HAP-1 (cell line): ENCODE measurements around the gene ARHGAP33.
A peak's percentile ranks its signal among the peaks of the same experiment; 100 is the strongest.

Experiments
- DNase-seq, 2 experiments: peaks; one replicate each; pipeline ENCODE4 v3.0.0-alpha.2; 2016 to 2020; ENCODE audit warnings: low spot score in 2 of 2
- H3K27me3 ChIP-seq: fragments of 250-450 bp; sonication (Bioruptor Pico); 2 replicates; pipeline ENCODE4 v1.5.1; 2020; ENCODE audit warnings: low read depth, mild to moderate bottlenecking, moderate library complexity
- H3K36me3 ChIP-seq: fragments of 250-450 bp; sonication (Bioruptor Pico); replicated peaks from 2 replicates; pipeline ENCODE4 v1.5.1; 2020; ENCODE audit warnings: mild to moderate bottlenecking
- H3K4me1 ChIP-seq: fragments of 250-450 bp; sonication (Bioruptor Pico); 2 replicates; pipeline ENCODE4 v1.5.1; 2020; ENCODE audit warnings: mild to moderate bottlenecking
- H3K4me3 ChIP-seq: fragments of 250-450 bp; sonication (Bioruptor Pico); 2 replicates; pipeline ENCODE4 v1.5.1; 2020; ENCODE audit warnings: mild to moderate bottlenecking, moderate library complexity
- H3K9me3 ChIP-seq: fragments of 250-450 bp; sonication (Bioruptor Pico); 2 replicates; pipeline ENCODE4 v1.5.1; 2020; ENCODE audit warnings: mild to moderate bottlenecking, moderate library complexity
- in situ Hi-C: fragments of 300-500 bp; cut with MboI; formaldehyde crosslinking; loops from 3 replicates; pipeline ENCODE4 v1.14.3; 2020; ENCODE audit warnings: low sequenced_read_pairs, inconsistent platforms, mixed read lengths

The ARHGAP33 gene, protein sequence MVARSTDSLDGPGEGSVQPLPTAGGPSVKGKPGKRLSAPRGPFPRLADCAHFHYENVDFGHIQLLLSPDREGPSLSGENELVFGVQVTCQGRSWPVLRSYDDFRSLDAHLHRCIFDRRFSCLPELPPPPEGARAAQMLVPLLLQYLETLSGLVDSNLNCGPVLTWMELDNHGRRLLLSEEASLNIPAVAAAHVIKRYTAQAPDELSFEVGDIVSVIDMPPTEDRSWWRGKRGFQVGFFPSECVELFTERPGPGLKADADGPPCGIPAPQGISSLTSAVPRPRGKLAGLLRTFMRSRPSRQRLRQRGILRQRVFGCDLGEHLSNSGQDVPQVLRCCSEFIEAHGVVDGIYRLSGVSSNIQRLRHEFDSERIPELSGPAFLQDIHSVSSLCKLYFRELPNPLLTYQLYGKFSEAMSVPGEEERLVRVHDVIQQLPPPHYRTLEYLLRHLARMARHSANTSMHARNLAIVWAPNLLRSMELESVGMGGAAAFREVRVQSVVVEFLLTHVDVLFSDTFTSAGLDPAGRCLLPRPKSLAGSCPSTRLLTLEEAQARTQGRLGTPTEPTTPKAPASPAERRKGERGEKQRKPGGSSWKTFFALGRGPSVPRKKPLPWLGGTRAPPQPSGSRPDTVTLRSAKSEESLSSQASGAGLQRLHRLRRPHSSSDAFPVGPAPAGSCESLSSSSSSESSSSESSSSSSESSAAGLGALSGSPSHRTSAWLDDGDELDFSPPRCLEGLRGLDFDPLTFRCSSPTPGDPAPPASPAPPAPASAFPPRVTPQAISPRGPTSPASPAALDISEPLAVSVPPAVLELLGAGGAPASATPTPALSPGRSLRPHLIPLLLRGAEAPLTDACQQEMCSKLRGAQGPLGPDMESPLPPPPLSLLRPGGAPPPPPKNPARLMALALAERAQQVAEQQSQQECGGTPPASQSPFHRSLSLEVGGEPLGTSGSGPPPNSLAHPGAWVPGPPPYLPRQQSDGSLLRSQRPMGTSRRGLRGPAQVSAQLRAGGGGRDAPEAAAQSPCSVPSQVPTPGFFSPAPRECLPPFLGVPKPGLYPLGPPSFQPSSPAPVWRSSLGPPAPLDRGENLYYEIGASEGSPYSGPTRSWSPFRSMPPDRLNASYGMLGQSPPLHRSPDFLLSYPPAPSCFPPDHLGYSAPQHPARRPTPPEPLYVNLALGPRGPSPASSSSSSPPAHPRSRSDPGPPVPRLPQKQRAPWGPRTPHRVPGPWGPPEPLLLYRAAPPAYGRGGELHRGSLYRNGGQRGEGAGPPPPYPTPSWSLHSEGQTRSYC

DNA sequence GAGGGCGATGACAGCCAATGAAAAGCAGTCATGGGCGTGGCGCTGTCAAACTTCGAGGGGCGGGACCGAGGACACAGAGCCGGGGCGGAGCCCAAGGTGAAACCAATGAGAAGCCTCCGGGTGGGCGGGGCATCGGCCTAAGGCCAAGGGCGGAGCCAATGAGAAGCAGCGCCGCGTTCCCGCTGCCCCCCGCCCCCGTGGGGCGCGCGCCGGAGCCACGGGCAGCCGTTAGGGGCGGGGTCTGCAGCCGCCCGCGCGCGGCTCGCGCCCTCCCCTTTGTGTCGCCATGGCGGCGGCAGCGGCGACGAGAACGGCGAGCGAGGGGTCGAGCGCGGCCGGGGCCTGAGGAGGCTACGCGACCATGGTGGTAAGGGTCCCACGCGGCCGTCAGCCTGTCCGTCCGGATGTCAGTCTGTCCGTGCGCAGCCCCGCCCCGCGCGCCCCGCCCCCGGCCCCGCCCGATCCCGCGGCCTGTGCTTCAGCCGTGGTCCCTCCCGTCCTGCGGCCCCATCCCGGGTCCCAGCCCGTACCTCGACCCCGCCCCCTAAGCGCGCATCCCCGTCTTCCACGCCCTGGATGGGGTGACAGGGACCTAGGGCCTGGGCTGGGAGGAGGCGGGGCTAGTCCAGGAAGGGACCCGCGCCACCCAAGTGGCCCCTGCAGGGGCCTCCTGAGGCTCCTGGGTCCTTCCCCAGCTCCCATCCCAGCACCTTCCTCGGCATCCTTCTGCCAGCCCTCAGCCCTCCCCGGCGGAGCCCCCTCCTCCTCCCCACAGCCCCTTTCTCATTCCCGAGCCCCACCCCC, at the start of gene ARHGAP33:
Gene ARHGAP33, plus strand, starts transcription at position 267 of the 804 bp plus-strand sequence. Its CDS starts 95 bp downstream, at position 362.
- peak within 1 kb of the TSS; percentile 51 for H3K4me3 ChIP-seq
- in situ Hi-C loops: no loop called here
- peaks cover 9% of the 10 kb centered on the region; the same call in 1 of the 2 replicates for H3K4me1 ChIP-seq
- no peaks in the 10 kb centered on the region for H3K36me3 ChIP-seq
- H3K9me3 ChIP-seq: no peaks in the 10 kb centered on the region
- peak; percentile 97 to 100 for DNase-seq
- H3K27me3 ChIP-seq: no peaks in the 10 kb centered on the region

DNA sequence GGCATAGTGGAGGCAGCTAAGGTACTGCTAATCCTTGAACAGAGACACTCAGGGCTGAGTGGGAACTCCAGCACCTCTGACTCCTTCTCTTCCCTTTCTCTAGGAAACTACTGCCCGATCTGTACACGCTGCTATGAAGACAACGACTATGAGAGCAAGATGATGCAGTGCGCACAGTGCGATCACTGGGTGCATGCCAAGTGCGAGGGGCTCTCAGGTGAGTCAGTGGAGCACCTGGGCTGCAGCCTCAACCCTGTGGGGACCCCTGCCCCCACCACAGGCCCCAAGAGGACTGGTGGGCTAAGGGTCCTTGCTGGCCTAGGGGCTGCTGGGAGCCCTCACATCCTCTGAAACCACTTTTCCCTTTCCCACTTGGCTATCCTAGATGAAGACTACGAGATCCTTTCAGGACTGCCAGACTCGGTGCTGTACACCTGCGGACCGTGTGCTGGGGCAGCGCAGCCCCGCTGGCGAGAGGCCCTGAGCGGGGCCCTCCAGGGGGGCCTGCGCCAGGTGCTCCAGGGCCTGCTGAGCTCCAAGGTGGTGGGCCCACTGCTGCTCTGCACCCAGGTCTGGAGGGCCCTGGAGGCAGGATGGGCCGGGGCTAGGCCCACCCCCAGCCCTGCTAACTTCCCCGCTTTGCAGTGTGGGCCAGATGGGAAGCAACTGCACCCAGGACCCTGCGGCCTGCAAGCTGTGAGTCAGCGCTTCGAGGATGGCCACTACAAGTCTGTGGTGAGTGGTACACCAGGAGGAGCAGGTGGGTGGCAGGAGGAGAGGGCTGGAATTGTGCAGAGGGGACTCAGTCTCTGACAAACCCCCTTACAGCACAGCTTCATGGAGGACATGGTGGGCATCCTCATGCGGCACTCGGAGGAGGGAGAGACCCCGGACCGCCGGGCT, 48.1 kb upstream of the ARHGAP33 start:
- DNase-seq: no peak
- Histone ChIP-seq H3K27me3 (no peaks in the 10 kb centered on the region), H3K9me3 (no peaks in the 10 kb centered on the region), H3K4me1 (no peaks in the 10 kb centered on the region), H3K4me3 (no peak overlapping the region), H3K36me3 (peaks cover 99% of the 10 kb centered on the region)
- in situ Hi-C loops: no loop called here

DNA sequence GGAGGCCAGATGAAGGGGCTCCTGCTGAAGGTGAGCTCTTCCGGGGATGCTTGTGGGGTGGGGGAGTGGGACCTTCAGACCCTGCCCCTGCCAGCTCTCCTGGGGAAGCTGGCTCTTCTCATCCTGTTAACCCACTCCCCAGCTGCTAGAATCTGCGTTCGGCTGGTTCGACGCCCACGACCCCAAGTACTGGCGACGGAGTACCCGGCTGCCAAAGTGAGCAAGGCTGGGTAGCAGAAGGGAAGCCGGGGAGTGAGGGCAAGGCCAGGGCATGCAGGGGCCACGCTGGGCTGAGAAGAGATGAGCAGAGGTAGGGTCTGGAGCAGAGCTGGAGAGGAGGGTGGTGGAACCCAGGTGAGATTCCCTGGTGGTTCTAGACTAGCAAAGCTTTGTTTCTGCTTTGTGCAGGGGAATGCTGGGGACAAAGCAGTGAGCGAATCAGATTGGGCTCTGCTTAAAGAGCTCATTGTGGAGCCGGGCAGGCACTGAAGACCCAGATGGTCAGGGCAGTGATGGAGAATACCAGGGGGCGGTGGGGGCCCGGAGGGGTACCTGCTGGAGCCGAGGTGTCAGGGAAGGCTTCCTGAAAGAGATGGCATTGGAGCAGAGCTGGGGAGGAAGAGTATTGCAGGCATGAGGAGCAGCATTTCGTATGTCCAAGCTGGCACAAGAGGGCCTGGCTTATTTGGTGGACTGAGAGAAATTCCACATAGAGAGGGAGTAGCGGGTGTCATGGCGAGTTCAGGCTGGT, 47.2 kb upstream of the ARHGAP33 start:
- DNase-seq: no peak
- Histone ChIP-seq H3K4me3 (no peak overlapping the region), H3K4me1 (no peaks in the 10 kb centered on the region), H3K27me3 (no peaks in the 10 kb centered on the region), H3K9me3 (no peaks in the 10 kb centered on the region), H3K36me3 (peaks cover 97% of the 10 kb centered on the region)
- in situ Hi-C loops: no loop called here

DNA sequence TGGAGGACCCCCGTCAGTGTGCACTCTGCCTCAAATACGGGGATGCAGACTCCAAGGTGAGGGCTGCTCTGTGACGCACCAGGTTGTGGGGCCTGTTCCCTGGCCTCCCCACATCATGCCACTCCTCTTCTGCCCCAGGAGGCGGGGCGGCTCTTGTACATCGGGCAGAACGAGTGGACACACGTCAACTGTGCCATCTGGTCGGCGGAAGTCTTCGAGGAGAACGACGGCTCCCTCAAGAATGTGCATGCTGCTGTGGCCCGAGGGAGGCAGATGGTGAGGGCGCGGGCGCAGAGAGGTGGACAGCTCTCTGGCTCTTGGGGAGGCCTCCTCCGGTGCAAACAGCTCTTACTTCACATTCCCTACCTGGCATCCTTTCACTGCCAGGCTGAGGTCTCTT, 46.3 kb upstream of the ARHGAP33 start:
- Histone ChIP-seq H3K4me1 (no peaks in the 10 kb centered on the region), H3K9me3 (no peaks in the 10 kb centered on the region), H3K27me3 (no peaks in the 10 kb centered on the region), H3K36me3 (peaks cover 96% of the 10 kb centered on the region), H3K4me3 (no peak overlapping the region)
- DNase-seq: no peak
- in situ Hi-C loops: no loop called here

DNA sequence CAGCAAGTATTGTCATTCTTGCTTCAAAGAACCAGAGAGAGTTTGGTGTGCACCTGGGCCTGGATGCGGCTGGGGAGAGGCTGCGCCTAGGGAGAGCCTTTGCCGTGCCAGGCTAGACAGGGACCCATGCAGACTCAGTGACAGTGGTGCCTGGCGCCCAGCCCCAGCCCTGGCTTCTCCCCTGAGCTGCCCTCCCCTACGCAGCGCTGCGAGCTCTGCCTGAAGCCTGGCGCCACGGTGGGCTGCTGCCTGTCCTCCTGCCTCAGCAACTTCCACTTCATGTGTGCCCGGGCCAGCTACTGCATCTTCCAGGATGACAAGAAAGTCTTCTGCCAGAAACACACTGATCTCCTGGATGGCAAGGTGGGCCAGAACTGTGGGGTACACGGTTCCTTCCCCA, 45.6 kb upstream of the ARHGAP33 start:
- H3K36me3 ChIP-seq: peaks cover 96% of the 10 kb centered on the region
- in situ Hi-C loops: no loop called here

DNA sequence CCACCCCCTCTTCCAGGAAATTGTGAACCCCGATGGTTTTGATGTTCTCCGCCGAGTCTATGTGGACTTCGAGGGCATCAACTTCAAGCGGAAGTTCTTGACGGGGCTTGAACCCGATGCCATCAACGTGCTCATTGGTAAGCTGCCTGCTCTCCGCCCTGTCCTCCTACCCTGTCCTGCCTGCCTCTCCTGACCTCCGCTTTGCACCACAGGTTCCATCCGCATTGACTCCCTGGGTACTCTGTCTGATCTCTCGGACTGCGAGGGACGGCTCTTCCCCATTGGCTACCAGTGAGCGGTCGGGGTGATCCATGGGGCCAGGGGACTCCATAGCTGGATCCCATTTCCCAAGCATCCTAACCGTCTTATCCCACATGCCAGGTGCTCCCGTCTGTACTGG, 45.0 kb upstream of the ARHGAP33 start:
- Histone ChIP-seq H3K36me3 (peaks cover 95% of the 10 kb centered on the region), H3K9me3 (no peaks in the 10 kb centered on the region), H3K27me3 (no peaks in the 10 kb centered on the region), H3K4me1 (no peaks in the 10 kb centered on the region), H3K4me3 (no peak overlapping the region)
- no peak for DNase-seq
- in situ Hi-C loops: no loop called here

More for the DNA sequence above, 45.6 kb upstream of the ARHGAP33 start:
- Histone ChIP-seq H3K27me3 (no peaks in the 10 kb centered on the region), H3K4me1 (no peaks in the 10 kb centered on the region), H3K4me3 (no peak overlapping the region), H3K9me3 (no peaks in the 10 kb centered on the region)
- no peak for DNase-seq

DNA sequence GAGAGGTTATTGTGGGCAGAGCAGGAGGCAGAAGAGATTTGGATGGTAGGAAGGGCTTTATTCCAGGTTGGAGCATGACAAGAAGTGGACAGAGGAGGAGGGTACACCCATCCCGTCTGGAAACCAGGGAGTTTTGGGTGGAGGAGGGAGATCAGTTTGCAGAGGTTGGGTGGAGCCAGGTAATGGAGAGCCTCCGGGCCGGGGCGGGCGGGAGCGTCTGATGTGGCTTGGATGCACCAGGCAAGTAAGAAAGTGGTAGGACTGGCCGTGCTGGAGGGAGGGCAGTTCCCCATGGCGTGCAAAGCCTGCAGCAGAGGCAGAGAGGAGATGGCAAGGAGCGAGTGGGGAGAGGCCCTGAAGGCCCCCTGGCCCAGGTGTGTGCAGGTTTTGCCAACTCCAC, 44.0 kb upstream of the ARHGAP33 start:
- H3K4me3 ChIP-seq: no peak overlapping the region
- no peaks in the 10 kb centered on the region for H3K4me1 ChIP-seq
- no peak for DNase-seq
- in situ Hi-C loops: no loop called here
- H3K27me3 ChIP-seq: no peaks in the 10 kb centered on the region
- no peaks in the 10 kb centered on the region for H3K9me3 ChIP-seq
- H3K36me3 ChIP-seq: peaks cover 95% of the 10 kb centered on the region

DNA sequence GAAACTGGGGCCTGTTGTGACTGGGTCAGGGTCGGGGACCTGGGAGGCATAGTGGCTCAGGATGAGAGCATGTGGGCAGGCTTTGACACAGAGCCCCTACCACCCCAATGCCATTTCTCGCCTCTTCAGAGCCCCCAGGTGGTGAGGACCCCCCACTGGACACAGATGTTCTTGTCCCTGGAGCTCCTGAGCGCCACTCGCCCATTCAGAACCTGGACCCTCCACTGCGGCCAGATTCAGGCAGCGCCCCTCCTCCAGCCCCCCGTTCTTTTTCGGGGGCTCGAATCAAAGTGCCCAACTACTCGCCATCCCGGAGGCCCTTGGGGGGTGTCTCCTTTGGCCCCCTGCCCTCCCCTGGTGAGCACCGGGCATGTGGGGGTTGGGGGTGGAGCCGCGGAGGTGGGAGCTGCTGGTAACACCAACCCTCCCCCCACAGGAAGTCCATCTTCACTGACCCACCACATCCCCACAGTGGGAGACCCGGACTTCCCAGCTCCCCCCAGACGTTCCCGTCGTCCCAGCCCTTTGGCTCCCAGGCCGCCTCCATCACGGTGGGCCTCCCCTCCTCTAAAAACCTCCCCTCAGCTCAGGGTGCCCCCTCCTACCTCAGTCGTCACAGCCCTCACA, 43.5 kb upstream of the ARHGAP33 start:
- Histone ChIP-seq H3K4me3 (no peak overlapping the region), H3K36me3 (peaks cover 95% of the 10 kb centered on the region)
- in situ Hi-C loops: no loop called here

DNA sequence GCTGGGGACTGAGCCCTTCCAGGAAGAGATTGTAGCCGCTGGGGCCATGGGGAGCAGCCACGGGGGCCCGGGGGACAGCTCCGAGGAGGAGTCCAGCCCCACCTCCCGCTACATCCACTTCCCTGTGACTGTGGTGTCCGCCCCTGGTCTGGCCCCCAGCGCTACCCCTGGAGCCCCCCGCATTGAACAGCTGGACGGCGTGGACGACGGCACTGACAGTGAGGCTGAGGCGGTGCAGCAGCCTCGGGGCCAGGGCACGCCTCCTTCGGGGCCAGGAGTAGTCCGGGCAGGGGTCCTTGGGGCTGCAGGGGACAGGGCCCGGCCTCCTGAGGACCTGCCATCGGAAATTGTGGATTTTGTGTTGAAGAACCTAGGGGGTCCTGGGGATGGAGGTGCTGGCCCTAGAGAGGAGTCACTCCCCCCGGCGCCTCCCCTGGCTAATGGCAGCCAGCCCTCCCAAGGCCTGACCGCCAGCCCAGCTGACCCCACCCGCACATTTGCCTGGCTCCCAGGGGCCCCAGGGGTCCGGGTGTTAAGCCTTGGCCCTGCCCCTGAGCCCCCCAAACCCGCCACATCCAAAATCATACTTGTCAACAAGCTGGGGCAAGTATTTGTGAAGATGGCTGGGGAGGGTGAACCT, 42.7 kb upstream of the ARHGAP33 start:
- no peak for DNase-seq
- Histone ChIP-seq H3K4me1 (no peaks in the 10 kb centered on the region), H3K9me3 (no peaks in the 10 kb centered on the region), H3K4me3 (no peak overlapping the region), H3K36me3 (peaks cover 95% of the 10 kb centered on the region), H3K27me3 (no peaks in the 10 kb centered on the region)
- in situ Hi-C loops: no loop called here

More for the DNA sequence above, 43.5 kb upstream of the ARHGAP33 start:
- Histone ChIP-seq H3K9me3 (no peaks in the 10 kb centered on the region), H3K4me1 (no peaks in the 10 kb centered on the region), H3K27me3 (no peaks in the 10 kb centered on the region)
- DNase-seq: no peak

DNA sequence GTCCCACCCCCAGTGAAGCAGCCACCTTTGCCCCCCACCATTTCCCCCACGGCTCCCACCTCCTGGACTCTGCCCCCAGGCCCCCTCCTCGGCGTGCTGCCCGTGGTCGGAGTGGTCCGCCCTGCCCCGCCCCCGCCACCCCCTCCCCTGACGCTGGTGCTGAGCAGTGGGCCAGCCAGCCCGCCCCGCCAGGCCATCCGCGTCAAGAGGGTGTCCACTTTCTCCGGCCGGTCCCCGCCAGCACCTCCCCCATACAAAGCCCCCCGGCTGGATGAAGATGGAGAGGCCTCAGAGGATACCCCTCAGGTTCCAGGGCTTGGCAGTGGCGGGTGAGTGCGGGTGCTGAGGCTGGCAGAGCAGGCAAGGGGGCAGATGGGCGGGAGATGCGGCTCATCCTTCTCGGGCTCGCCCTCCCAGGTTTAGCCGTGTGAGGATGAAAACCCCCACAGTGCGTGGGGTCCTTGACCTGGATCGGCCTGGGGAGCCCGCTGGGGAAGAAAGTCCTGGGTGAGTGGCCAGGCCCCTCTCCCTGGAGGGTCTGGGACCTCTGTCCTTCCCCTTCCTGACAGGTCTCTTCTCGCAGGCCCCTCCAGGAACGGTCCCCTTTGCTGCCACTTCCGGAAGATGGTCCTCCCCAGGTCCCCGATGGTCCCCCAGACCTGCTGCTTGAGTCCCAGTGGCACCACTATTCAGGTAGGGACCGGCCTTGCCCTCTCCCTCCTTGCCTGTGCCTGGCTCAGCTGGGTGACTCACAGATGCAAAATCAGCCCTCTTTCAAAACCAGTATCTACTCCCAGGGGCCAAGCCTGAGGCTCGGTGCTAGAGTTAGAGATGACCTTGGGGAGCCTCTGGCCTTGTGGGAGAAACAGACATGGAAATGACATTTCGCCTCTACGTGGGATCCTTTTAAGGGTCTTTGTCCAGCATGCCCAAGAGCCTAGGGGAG, 41.9 kb upstream of the ARHGAP33 start:
- Histone ChIP-seq H3K36me3 (peaks cover 95% of the 10 kb centered on the region), H3K27me3 (no peaks in the 10 kb centered on the region), H3K9me3 (no peaks in the 10 kb centered on the region), H3K4me3 (no peak overlapping the region), H3K4me1 (no peaks in the 10 kb centered on the region)
- DNase-seq: no peak
- in situ Hi-C loops: no loop called here
